Colonic mucosa (tissue), 4 donors: ENCODE results near the gene HIVEP3. TPM values are rescaled to one million over a fixed set of nuclear protein-coding genes. Genes with fewer than 3 reads are reported as not detected.

ENCODE experiments used
- DNase-seq: peaks from one replicate; pipeline ENCODE4 v3.0.0-alpha.2; 2020
- H3K27ac ChIP-seq: fragments of 200-600 bp; one replicate; pipeline ENCODE4 v1.8.0; 2021
- H3K27me3 ChIP-seq: fragments of 200-600 bp; one replicate; pipeline ENCODE4 v1.8.0; 2021
- H3K36me3 ChIP-seq: fragments of 200-600 bp; one replicate; pipeline ENCODE4 v1.8.0; 2021
- H3K4me1 ChIP-seq: fragments of 200-600 bp; one replicate; pipeline ENCODE4 v1.8.0; 2021; ENCODE audit warnings: mild to moderate bottlenecking
- H3K4me3 ChIP-seq: fragments of 200-600 bp; one replicate; pipeline ENCODE4 v1.8.0; 2021
- H3K9ac ChIP-seq, 2 donors: one replicate each; pipeline ENCODE4 v1.7.0; 2013; ENCODE audit warnings: control low read depth in 2 of 2, low read depth in 2 of 2, low read length in 2 of 2
- H3K9me3 ChIP-seq: fragments of 200-600 bp; one replicate; pipeline ENCODE4 v1.8.0; 2021
- intact Hi-C: fragments of 100-400 bp; cut with DNase I; formaldehyde crosslinking; loops from one replicate; pipeline ENCODE4 v1.14.1; 2022
- total RNA-seq, 2 donors: library from RNA; stranded (reverse); fragmentation: NEBNext Ultra II Directional in 1 of 2; extraction: Animal tissue kit (Norgen Biotek cat#: 25700) in 1 of 2; gene quantifications; one replicate each; pipeline ENCODE4 v1.2.1, GENCODE V29; 2021
- TF ChIP-seq, protein P1 (sequence below): fragments of 200-600 bp; IDR thresholded peaks from one replicate; pipeline ENCODE4 v1.8.0; 2022; ENCODE audit warnings: antibody characterized with exemption, mild to moderate bottlenecking
- donor health status: healthy.
- donor health status: DM: no; HTN: no; CAD: no.
- donor health status: DM: no; HTN: no; CAD: no.

HIVEP3 gene
- total RNA-seq, 2 donors from 2014 or later = 1.9 to 3.3 TPM

DNA sequence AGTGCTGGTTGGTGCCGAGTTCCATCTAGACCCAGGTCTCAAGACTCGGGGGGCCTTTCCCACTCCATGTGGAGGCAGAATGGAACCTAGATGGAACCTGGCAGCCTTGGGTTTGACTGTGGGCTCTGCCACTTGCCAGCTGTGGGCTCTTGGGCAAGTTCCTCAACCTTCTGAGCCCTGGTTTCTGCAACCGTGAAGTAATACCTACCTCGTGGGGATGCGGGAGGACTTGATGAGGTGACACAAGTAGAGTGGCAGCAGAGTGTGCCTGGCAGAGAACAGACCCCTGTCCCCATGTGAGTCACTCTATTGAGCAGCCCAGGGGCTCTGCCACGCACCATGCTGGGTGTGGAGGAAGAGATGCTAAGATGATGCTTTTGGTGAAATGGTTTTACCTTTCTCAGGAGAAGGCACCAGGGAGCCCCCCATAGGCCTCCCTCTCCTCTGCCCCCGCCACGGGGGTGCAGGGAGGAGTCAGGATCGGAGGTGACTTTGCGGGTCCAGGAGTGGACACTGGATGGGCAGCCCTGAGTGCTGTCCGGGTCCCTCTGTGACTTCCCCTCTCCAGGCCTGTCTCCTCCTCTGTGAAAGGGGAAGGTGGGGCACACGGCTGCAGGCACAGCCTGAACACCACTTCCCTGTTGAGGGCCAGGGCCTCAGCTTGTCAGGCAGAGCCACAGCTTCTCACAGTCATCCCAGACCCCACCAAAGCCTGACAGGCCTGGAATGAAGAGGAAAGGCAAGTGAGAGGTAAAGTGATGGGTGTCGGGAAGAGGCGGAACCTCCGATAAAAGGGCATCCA is 397.6 kb downstream of the HIVEP3 start:
- no peak for DNase-seq
- TF ChIP-seq, protein P1, sequence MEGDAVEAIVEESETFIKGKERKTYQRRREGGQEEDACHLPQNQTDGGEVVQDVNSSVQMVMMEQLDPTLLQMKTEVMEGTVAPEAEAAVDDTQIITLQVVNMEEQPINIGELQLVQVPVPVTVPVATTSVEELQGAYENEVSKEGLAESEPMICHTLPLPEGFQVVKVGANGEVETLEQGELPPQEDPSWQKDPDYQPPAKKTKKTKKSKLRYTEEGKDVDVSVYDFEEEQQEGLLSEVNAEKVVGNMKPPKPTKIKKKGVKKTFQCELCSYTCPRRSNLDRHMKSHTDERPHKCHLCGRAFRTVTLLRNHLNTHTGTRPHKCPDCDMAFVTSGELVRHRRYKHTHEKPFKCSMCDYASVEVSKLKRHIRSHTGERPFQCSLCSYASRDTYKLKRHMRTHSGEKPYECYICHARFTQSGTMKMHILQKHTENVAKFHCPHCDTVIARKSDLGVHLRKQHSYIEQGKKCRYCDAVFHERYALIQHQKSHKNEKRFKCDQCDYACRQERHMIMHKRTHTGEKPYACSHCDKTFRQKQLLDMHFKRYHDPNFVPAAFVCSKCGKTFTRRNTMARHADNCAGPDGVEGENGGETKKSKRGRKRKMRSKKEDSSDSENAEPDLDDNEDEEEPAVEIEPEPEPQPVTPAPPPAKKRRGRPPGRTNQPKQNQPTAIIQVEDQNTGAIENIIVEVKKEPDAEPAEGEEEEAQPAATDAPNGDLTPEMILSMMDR = no peak
- Histone ChIP-seq H3K4me1 (no peaks in the 10 kb centered on the region), H3K4me3 (no peak overlapping the region), H3K27ac (no peak overlapping the region), H3K9ac (no peak overlapping the region), H3K9me3 (no peaks in the 10 kb centered on the region), H3K27me3 (no peaks in the 10 kb centered on the region), H3K36me3 (no peaks in the 10 kb centered on the region)
- intact Hi-C loops = no loop called here

DNA sequence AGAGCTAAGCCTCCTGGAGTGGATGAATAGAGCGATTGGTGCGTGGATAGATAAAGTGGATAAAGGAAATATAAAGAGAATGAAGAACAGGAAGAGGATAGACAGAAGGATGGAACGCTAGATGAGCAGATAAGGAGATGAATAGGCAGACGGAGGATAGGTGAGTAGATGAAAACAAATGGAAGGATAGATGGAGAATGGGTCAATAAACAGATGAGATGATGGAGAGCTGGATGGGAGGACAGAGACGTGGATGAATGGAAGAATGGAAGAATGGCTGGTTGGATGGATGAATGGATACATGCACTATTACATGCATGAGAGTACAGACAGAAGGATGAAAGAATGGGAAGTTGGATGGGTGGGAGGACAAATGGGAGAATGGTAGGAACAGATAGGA is 399.1 kb downstream of the HIVEP3 start:
- TF ChIP-seq, protein P1 = no peak
- intact Hi-C loops = no loop called here
- H3K4me1 ChIP-seq = peaks cover 6% of the 10 kb centered on the region
- H3K4me3 ChIP-seq = no peak overlapping the region
- no peaks in the 10 kb centered on the region for H3K27me3 ChIP-seq
- DNase-seq = no peak
- no peaks in the 10 kb centered on the region for H3K9me3 ChIP-seq
- no peak overlapping the region for H3K27ac ChIP-seq
- H3K9ac ChIP-seq = no peak overlapping the region
- no peaks in the 10 kb centered on the region for H3K36me3 ChIP-seq

DNA sequence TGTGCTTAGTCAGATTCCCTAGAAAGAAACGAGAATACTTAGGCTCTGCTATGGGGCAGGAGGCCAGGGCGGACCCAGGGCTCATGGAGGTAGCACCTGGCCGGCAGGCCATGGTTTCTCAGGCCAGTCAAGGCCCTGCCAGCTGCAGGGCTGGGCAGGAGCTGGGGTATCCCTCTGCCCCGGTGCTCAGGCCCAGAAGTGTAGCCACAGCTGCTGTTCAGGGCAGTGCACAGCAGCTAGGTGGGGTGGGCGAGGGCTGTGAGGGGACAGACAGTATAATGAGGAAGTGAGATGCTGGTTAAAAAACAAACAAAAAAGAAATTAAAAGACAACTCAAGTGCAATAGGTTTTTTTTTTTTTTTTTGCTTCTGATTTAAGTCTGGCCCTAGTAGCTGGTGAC is 400.3 kb downstream of the HIVEP3 start:
- TF ChIP-seq, protein P1 = no peak
- Histone ChIP-seq H3K27me3 (no peaks in the 10 kb centered on the region), H3K9ac (no peak overlapping the region), H3K36me3 (no peaks in the 10 kb centered on the region), H3K9me3 (no peaks in the 10 kb centered on the region), H3K4me3 (no peak overlapping the region), H3K27ac (no peak overlapping the region), H3K4me1 (peaks cover 6% of the 10 kb centered on the region)
- DNase-seq = no peak
- intact Hi-C loops = no loop called here

DNA sequence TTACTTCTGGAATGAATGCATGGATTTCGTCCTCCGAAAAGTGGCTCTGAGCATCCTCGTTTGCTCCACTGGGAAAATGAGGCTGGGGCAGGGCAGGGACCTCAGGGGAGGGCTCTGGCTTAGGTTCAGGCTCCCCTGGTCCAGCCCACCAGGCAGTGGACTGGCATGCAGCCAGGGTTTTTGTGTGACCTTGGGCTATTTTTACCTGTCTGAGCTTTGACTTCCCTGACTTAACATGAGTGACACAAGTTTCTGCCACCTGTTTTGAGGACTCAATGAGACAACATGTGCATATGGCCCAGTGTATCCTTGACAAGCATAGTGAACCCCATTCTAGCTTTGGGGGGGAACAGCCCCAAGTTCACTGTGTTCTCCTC is 401.7 kb downstream of the HIVEP3 start:
- Histone ChIP-seq H3K4me1 (peaks cover 6% of the 10 kb centered on the region), H3K9ac (no peak overlapping the region), H3K36me3 (no peaks in the 10 kb centered on the region), H3K27me3 (no peaks in the 10 kb centered on the region), H3K4me3 (no peak overlapping the region), H3K27ac (no peak overlapping the region), H3K9me3 (no peaks in the 10 kb centered on the region)
- intact Hi-C loops = no loop called here
- DNase-seq = no peak
- TF ChIP-seq, protein P1 = no peak

DNA sequence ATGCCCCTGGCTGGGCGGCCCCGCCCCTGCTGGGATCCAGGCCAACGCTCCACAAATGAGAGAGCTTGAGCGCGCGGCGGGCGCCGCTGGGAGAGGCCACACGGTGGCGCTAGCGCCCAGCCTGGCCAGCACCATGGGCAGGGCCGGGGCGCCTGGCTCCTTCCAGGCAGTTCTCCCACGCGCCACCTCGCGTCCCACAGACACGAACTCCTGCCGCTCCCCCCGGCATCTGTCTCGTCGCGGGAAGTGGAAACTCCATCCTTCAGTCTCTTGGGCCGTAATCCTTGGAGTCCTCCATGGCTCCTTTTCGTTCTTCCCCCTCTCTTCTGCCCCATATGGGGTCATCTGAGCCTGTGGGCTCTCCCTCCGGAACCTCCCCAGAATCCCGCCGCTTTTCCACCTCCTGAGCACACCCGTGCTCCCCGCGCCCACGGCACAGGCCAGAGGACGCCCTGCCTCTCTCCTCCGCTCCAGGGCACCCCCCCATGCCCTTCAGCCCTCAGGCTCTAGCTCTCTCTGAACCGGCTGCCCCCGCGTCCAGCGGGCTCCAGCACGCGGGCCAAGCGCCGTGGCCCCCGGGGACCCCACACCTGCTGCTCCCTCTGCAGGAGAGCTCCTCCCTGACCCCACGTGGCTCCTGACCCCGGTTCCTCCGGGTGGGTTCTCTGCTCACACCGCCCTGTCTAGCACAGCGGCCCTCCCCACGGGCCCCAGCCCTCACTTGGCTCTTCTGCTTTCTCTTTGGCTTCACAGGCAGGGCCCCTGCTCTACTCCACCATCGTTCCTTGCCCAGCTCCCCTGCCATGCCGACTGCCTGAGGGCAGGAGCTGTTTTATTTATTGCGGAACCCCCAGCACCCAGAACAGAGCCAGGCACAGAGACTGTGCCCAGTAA is 402.3 kb downstream of the HIVEP3 start:
- peak overlapping the region; percentile 53 to 79 for H3K9ac ChIP-seq
- no peaks in the 10 kb centered on the region for H3K9me3 ChIP-seq
- no peaks in the 10 kb centered on the region for H3K36me3 ChIP-seq
- peak; percentile 91 for DNase-seq
- H3K4me3 ChIP-seq = peak overlapping the region; percentile 27
- H3K27ac ChIP-seq = peak overlapping the region; percentile 76
- H3K4me1 ChIP-seq = peaks cover 6% of the 10 kb centered on the region
- intact Hi-C loops = no loop called here
- no peaks in the 10 kb centered on the region for H3K27me3 ChIP-seq
- TF ChIP-seq, protein P1 = peak; percentile 92
